A549 (cell line): ENCODE results near the gene ST13.

Experiments used
- CTCF ChIP-seq: fragments of >200 bp; sonication (Bioruptor Twin); formaldehyde crosslinking; IDR thresholded peaks from 3 replicates; pipeline ENCODE4 v1.5.1; 2016
- REST ChIP-seq: fragments of 200-600 bp; sonication (generic); IDR thresholded peaks from 2 replicates; pipeline ENCODE4 v1.6.1; 2016; ENCODE audit warnings: antibody characterized with exemption, mild to moderate bottlenecking, moderate library complexity
- TF ChIP-seq, protein P1 (sequence below): IDR thresholded peaks from 2 replicates; pipeline ENCODE4 v1.6.1; 2012

GRCh38 chr22:40817737-40818136 lies 38.7 kb downstream of the ST13 start:
- TF ChIP-seq CTCF: no peak
- TF ChIP-seq, protein P1, sequence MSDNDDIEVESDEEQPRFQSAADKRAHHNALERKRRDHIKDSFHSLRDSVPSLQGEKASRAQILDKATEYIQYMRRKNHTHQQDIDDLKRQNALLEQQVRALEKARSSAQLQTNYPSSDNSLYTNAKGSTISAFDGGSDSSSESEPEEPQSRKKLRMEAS: no peak
- no peak for TF ChIP-seq REST
